ENCODE data around the gene HEBP2.

HEBP2 gene

DNA sequence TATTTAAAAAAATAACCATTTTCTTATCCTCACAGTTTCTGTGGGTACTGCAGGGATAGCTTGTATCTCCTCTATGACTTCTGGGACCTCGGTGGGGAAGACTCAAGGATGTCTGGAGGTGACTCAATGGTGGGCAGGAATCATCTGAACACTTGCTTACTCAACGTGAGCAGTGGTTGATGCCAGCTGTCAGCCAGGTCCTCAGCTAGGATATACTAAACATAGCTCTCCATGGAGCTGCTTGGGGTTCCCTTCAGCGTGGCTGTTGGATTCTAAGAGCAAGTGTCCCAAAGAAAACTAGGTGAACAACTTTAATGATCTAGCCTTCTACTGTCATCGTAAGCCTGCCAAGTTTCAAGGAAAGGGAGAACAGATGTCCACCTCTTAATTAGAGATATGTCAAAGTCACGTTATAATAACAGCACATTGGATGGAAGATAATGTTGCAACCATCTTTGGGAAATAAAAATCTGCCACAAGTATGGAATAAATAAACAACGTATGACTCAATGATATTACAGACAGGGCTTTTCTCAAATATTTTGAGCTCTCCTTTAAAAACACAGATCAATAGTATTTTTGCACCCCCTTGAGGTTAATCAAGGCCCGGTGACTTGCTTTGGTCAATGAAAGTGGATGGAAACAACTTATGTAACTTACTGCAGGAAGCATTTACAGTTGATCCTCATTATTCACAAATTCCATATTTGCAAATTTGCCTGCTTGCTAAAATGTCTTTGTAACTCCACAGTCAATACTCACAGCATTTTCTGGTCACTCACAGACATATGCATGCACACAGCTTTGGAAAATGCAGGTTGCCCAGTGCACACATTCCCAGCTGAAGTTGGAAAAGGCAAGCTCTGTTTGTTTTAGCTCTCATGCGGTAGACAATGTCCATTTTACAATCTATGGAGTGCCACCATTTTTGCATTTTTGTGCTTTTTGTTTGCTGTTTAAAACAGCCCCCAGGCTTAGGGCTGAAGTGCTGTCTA is 6.6 kb upstream of the HEBP2 start:
- no peak for DNase-seq (ENCODE audit: low read depth)

DNA sequence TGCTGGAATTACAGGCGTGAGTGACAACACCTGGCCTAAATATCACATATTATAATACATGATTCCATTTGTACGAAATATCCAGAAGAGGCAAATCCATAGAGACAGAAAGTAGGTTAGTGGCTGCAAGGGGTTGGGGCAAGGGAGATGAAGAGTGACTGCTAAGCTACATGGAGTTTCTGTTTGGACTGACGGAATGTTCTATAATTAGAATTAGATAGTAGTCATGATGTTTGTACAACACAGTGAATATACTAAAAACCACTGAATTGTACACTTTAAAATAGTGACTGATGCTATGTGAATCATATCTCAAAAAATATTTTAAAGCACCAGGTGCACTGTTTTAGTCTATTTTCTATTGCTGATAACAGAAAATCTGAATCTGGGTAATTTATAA is 3.7 kb upstream of the HEBP2 start:
- DNase-seq (ENCODE audit: low read depth), result no peak

DNA sequence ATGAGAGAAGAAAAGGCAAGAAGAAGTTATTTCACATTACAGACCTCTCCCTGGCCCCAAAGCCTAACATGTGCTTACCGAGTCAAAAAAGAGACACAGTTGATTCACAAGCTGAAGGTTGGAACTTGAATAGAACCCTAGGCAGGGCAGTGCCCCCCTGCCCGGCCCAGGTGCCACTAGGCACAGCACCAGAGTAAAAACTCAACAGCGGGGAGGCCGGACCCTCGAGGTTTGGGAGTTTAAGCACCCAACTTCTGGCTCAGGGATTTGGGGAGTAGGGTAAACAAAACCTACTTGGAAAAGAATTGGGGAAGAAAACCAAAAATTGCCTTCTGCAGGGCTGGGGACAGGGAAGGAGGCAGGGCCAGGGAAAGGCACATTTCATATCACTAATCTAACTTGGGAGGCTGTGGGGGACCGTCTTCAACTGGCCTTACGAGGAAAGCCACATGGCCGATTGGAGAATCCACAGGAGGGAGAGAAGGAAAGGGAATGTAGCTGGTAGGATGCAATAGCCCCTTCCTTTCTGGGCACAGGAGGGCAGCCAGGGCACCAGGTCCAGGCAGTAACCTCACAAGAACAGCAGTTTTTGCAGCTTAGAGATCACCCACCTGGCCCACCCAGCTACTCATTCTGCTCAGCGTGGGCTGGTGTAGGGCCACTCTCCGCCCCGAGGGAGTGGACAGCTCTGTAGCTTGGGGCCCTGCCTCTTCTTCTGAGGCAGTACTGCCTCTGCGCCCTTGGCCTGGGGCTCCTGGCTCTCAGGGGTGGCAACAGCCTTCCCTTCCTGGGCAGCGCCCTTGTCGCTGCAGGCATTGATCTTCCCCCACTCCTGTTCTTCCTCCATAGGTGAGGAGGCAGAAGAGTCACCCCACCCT is 1.8 kb upstream of the HEBP2 start:
- DNase-seq (ENCODE audit: low read depth), result no peak

DNA sequence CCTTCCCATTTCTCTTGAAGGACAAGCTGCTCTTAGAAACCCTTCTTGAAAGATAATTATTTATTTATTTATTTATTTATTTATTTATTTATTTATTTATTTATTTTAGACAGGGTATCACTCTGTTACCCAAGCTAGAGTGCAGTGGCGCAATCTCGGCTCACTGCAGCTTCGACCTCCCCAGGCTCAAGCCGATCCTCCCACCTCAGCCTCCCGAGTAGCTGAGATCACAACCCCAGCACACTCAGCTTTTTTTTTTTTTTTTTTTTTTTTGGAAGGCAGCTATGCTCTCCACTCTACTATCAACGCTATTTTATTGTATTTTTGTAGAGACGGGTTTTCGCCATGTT is 1.2 kb upstream of the HEBP2 start:
- no peak for DNase-seq (ENCODE audit: low read depth)

DNA sequence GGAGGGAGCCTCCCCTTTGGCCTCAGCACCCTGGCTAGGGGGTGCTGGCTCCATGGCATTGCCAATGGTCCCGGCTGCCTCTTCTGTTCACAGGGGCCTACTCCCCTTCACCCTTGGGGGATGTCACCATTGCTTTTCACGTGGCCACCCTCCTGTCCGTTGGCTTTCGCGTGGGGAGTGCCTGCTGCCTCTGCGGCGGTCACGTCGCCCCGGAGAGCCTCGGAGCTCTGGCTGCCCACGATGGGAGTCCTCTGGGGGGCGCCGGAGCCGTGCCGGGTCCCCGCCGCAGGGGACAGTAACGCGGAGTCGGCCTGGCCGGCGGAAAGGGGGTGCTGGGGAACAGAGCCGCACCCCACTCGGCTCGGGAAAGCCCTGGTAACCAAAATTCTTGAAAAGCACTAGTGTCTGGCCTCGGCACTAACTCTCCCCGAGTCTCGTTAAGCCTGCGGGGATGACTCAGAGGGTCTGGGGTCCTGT is 661 bp upstream of the HEBP2 start:
- DNase-seq (ENCODE audit: low read depth), result peak; percentile 4

DNA sequence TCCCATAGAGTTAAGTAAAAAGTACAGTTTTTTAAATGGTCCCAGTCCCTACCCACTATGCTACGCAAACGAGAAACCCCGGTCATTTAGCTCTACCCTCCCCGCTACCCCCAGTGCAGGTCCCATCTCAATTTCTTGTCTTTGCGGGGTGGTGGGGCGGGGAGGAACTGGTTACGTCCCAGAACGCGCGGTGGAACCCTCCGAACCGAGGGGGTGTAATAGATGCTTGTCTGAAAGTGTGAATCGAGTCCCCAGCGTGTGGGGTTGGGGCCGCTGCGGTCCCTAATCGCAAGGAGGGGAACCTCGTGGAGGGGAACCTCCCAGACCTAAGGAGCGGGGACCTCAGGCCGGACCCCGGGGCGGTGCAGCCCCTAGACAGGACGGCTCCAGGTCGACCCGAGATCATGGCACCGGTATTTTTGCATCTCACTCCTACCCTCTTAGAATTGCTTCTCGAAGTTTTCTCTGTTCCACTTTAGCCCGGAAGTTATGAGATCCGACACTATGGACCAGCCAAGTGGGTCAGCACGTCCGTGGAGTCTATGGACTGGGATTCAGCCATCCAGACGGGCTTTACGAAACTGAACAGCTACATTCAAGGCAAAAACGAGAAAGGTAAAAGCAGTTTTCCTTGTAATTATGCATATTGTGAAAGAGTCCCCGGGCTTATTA is 779 bp downstream of the HEBP2 start:
- DNase-seq (ENCODE audit: low read depth), result no peak

DNA sequence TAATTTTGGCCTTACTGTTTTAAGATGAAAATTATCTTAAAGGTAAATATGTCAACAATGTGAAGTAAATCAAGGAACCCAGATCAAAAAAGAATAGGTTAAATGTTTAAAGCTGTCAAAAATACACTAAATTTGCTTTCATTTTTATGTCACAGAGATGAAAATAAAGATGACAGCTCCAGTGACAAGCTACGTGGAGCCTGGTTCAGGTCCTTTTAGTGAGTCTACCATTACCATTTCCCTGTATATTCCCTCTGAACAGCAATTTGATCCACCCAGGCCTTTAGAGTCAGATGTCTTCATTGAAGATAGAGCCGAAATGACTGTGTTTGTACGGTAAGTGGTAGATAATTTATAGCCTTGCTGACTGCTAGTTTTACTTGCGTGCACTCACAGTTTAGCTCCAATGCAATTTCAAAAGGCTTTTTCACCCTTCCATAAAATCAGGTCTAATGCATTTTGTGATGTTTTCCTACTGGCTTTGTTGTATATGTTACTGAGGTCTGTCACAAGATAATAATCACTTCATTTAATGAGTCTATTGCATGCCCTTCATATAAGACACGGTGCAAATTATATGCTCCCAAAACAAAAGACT is 1.9 kb downstream of the HEBP2 start:
- no peak for DNase-seq (ENCODE audit: low read depth)

DNA sequence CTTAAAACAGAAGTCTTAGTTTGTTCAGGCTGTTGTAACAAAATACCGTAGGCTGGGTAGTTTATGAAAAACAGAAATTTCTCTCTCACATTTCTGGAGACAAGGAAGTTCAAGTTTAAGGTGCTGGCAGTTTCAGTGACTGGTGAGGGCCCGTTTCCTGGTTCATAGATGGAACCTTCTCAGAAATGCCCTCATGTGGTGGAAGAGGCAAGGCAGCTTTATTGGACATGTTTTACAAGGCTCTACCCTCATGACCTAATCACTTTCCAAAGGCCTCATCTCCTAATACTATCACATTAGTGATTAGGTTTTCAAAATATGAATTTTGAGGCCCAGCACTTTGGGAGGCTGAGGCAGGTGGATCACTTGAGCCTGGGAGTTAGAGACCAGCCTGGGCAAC is 2.4 kb downstream of the HEBP2 start:
- no peak for DNase-seq (ENCODE audit: low read depth)

DNA sequence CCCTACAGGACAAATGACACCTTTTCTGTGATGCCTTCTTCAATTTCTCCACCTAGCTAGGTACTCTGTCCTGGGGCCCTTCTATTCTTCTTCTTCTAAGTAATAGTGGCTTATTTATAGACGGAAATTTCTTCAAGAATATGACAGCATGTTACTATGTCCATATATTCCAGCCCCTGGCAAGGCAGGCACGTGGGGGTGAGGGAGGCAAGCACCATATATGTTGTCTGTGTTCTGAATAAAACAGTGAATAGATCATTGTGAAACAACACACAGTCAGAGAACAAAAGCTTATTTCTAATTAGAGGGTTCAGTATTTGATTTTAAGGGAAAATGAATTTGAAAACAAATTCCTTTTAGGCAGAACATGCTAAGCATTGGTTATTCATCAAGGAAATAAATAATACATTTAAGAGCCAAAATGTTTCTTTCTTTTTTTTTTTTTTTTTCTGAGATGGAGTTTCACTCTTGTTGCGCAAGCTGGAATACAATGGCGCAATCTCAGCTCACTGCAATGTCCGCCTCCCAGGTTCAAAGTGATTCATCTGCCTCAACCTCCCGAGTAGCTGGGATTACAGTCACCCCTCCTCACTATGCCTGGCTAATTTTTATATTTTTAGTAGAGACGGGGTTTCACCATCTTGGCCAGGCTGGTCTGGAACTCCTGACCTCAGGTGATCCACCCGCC is 6.2 kb downstream of the HEBP2 start:
- DNase-seq (ENCODE audit: low read depth), result no peak

DNA sequence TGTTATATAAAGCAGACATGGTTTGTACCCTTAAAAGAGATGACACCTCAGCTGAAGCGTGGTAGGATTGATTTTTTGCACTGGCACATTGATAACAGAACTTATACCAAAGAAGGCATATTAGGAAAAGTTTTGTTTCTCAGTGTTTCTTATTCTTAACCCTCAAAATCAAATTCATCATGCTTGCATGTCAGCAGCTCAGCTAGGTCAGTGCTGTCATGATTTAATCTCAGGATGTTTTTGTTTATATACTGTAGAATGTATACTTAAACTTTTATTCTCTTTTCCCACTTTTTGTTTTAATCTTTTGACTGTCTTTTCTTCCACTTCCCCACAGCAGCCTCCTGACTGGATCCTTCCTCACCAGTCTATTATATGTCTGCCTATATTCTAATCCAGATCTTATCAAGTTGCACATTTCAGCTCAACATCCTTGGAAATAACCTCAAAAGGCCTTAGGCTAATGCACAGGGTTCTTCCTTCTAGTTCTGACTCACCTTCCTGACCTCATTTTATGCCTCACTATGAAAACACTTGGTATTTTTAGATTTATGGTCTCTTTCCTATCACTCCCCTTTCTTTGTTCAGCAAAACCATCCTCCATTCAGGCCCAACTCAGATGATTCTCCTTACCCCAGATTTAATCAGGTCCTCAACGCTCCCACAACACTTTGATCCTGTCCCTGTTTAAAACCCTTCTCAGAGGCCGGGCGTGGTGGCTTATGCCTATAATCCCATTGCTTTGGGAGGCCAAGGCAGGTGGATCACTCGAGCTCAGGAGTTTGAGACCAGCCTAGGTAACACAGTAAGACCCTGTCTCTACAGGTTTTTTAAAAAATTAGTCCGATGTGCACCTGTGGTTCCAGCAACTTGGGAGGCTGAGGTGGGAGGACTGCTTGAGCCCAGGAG is 7.2 kb downstream of the HEBP2 start:
- DNase-seq (ENCODE audit: low read depth), result no peak

DNA sequence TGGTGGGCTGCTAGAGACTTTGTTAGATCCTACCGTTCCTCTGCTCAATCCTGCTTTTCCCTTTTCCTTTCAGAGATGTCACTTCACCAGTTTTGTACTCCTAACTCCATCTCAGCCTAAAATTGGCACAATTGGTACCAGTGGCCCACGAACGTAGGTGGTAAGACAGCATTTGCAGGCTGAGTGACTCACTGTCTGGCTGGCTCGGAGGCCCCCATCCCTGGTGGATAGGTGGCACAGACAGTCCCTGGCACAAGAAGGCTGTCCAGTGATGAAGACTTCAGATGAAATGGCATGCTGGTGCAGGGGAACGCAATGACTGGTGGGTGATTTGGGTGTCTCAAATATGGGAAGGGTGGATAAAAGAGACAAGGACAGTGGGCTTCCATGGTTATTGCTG is 11.1 kb downstream of the HEBP2 start:
- no peak for DNase-seq (ENCODE audit: low read depth)

DNA sequence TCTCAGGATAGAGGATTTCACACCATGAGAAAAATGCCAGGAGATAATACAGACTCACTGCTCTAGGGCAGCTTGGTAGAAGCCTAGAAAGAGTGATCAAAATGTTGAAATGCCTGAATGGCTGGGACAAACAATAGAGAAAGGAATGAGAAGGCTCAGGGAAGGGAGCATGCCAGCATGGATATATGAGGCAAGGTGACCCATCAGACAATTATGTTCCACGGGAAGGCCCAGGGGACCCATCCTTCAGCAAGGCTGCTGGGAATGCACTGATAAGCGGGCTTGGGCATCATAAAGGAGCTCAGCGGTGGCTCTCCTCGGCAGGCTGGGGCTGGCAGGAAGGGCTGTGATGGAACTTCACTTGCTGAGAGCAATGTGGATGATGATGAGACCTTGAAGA is 12.2 kb downstream of the HEBP2 start:
- DNase-seq (ENCODE audit: low read depth), result no peak

DNA sequence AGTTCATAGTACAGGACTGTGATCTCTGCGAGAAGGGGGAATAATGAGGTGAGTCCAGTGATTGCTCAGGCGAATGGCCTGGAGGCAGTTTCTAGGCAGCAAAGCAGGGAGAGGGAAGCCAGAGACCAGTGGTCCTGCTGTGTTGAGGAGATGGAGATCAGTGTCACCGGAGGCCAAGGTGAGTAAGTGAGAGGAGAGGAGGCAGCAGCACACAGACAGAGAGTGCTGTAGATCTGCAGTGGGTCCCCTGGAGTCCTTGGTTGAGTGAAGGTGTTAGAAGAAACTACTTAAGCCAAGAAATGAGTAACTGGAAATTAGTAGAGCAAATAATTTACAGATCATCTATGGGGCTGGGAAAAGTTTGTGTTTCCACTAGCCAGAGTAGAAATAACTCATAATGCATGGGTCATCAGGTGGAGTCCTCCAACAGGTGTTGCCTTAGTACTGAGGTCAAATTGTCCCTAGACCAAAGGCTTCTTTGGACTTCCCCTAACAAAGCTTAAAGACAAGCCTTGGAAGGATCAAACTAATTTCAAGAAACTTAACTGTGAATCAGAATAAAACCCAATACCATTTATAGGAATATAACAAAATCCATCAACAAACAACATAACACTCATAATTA is 13.6 kb downstream of the HEBP2 start:
- no peak for DNase-seq (ENCODE audit: low read depth)

DNA sequence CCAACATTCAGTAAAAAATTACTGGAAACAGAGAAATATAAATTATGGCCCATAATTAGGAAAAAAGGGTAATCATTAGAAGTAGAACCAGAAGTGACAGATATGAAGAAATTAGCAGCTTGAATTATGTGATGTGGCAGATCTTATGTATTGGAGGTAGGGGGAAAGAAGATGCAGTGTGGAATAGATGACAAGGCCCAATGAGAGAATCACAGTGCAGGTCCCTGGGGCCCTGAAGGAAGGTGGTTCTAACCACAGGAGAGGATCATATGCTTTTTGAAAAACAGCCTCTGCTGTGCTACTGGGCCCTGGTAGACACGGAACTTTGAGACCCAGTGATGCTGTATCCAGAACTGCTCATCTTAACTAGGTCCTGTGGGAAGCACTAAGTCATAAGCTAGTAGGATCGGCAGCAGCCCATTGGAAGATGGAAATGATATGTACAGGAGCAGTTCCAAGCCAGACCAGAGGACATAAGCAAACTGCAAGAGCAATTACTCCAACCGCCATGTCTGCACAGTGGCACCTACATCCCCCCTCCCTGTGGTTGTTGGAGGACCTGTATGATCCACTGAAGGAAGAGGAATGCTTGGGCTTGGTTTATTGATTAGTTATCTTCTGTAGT is 14.2 kb downstream of the HEBP2 start:
- no peak for DNase-seq (ENCODE audit: low read depth)

DNA sequence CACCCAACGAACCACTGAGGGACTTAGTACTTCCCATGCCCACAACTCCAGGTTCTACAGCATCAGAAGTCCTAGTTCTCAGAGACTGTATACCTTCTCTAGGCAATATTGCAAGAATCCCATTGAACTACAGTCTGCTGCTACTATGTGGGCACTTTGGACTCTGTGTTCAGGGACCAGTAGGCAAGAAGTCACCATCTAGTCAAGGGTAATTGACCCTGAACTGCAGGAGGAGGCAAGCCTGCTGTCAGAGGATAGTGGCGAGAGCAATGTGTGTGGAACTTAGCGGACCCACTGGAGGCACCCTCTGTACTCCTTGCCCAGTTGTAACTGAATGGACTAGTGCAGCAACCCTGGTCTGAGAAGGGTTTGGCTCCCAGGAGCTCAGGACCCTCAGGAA is 15.7 kb downstream of the HEBP2 start:
- no peak for DNase-seq (ENCODE audit: low read depth)

DNA sequence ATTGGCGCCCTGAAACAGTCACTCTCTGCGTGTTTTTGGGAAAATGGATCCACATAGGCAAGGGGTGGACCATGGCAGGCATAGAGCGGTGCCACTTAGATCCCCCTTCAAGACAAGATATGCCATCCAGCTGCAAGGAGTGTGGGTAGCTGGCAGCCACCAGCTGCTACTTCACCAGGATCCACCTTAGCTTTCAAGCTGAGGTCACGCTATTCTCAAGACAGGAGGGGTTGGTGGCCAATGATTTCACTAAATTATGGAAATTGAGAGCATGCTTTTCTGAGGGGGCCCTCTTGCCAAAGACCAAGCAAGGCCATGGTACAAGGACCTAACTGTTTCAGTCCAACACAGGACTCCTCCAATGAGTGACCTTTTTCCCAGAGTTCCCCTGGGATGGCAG is 16.3 kb downstream of the HEBP2 start:
- no peak for DNase-seq (ENCODE audit: low read depth)

DNA sequence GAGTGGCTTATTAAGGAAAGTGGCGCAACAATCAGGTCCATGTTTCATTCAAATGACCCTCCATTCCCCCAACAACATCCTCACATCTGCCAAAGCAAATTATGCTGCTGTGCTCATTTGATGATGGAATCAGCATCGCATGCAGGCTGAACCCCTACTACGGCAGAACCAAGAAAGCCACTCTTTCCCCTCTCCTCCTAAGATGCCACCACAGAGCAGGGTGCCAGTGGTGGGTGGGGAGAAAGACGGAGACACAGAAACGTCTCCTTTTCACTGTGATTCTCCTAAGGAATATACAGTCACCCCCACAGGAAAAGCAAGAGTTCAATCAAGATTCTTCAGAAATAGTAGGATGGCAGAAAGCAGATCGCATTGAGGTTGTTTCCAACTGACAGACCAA is 17.1 kb downstream of the HEBP2 start:
- DNase-seq (ENCODE audit: low read depth), result no peak

DNA sequence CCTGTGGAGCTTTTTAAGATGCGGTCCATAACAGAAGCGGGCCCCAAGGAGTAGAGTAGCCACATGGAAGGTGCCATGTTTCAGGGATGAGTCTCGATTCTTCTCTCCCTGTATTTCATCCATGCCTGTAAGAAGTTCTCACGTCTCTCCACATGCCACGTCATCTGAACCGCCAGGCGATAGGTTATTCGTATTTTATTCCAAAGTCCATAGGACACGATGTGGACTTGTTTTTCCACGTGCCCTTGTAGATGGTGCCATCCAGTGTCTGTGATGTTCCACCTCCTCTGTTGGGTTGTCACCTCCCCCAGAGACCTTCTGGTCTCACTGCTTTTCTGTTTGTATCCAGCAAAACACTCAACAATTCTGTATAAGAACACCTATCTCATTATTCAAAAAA is 17.6 kb downstream of the HEBP2 start:
- DNase-seq (ENCODE audit: low read depth), result no peak

DNA sequence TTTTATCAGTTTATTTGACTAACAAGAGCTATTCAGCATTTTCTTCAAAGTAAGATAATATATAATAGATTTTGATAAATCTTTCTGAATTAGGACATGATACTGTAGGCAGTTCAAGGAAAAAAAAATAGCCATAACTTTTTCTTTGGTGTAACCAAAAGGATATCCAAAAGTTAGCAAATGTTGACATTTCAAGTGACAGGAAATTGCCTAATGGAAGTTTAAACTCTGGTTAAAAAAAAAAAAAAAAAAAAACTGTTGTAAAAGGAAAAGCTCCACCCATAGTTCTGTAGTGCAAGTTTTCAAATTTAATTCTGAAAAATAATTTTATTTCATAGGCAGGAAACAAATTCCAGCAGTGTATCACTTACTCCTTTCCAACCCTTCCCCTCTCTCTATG is 18.8 kb downstream of the HEBP2 start:
- DNase-seq (ENCODE audit: low read depth), result no peak

Data from stimulated activated CD8-positive, alpha-beta memory T cell treated with anti-CD3 and anti-CD28 coated beads, Interleukin-15, amount 100 ng/mL, for 1 hour (primary cell).